Activated B cell treated with CpG ODN at 0.5 μM for 24 hours (primary cell): ENCODE data around the gene GALK2. TPM values are rescaled to one million over a fixed set of nuclear protein-coding genes. Genes with fewer than 3 reads are reported as not detected.
A peak's percentile ranks its signal among the peaks of the same experiment; 100 is the strongest.

ENCODE experiments used
- ATAC-seq: fragments of 200-7000 bp; cut with Tn5 transposase; one replicate; pipeline ENCODE4 v1.10.0; 2021; ENCODE audit warnings: low read depth, mild to moderate bottlenecking, moderate library complexity
- CTCF ChIA-PET: fragments of 350-600 bp; sonication (Branson Sonifier 250); formaldehyde crosslinking; loops from one replicate; lab custom pipeline; 2021; ENCODE audit warnings: antibody characterized with exemption; lab: Charles Lee
- POLR2A ChIA-PET: fragments of 350-600 bp; sonication (Branson Sonifier 250); formaldehyde crosslinking; loops from one replicate; lab custom pipeline; 2021; ENCODE audit warnings: antibody characterized with exemption; lab: Charles Lee
- DNase-seq: peaks from one replicate; pipeline ENCODE4 v3.0.0; 2022
- H3K27ac Mint-ChIP-seq: one replicate; pipeline ENCODE4 v1.8.0; 2020; ENCODE audit warnings: mixed read lengths
- H3K27me3 Mint-ChIP-seq: one replicate; pipeline ENCODE4 v1.8.0; 2021; ENCODE audit warnings: mixed read lengths
- H3K36me3 Mint-ChIP-seq: one replicate; pipeline ENCODE4 v1.8.0; 2021; ENCODE audit warnings: low read depth, mixed read lengths
- H3K4me1 Mint-ChIP-seq: one replicate; pipeline ENCODE4 v1.8.0; 2021; ENCODE audit warnings: mixed read lengths
- H3K4me3 Mint-ChIP-seq: one replicate; pipeline ENCODE4 v1.8.0; 2020; ENCODE audit warnings: mild to moderate bottlenecking, mixed read lengths
- H3K9me3 Mint-ChIP-seq: one replicate; pipeline ENCODE4 v1.8.0; 2020; ENCODE audit warnings: mixed read lengths
- CTCF ChIP-seq: fragments of 200-600 bp; IDR thresholded peaks from one replicate; pipeline ENCODE4 v1.8.0; 2022; ENCODE audit warnings: antibody characterized with exemption, mild to moderate bottlenecking
- intact Hi-C: fragments of 100-400 bp; cut with micrococcal nuclease; formaldehyde crosslinking; loops from one replicate; pipeline ENCODE4 v1.15.1; 2024
- total RNA-seq: library from RNA; stranded (reverse); gene quantifications from 2 replicates; pipeline ENCODE4 v1.2.3, GENCODE V29; 2022

The GALK2 gene
- total RNA-seq, 1 donor from 2014 or later = 16.6 TPM

- no peak overlapping the region for H3K4me3 Mint-ChIP-seq
Measured at GRCh38 chr15:49185473-49185872, 15.4 kb downstream of the GALK2 start.

GRCh38 chr15:49187549-49188245 lies 17.6 kb downstream of the GALK2 start:
- ATAC-seq (no peak), DNase-seq (no peak)
- Mint-ChIP-seq H3K9me3 (no peaks in the 10 kb centered on the region), H3K4me3 (no peak overlapping the region), H3K36me3 (peaks cover 7% of the 10 kb centered on the region), H3K27ac (no peak overlapping the region), H3K27me3 (no peaks in the 10 kb centered on the region), H3K4me1 (peaks cover 23% of the 10 kb centered on the region)
- TF ChIP-seq CTCF = no peak
- intact Hi-C loops = no loop called here
- ChIA-PET CTCF (no interaction called here), POLR2A (no interaction called here)

More at GRCh38 chr15:49185473-49185872, 15.4 kb downstream of the GALK2 start:
- POLR2A ChIA-PET = no interaction called here
- no peaks in the 10 kb centered on the region for H3K27me3 Mint-ChIP-seq
- H3K27ac Mint-ChIP-seq = no peak overlapping the region
- H3K4me1 Mint-ChIP-seq = peaks cover 13% of the 10 kb centered on the region
- peaks cover 4% of the 10 kb centered on the region for H3K9me3 Mint-ChIP-seq
- ATAC-seq (no peak), DNase-seq (no peak)
- TF ChIP-seq CTCF = no peak
- peaks cover 11% of the 10 kb centered on the region for H3K36me3 Mint-ChIP-seq
- CTCF ChIA-PET = no interaction called here
- intact Hi-C loops = no loop called here

GRCh38 chr15:49188933-49189332 lies 18.9 kb downstream of the GALK2 start:
- intact Hi-C loops = no loop called here

GRCh38 chr15:49189631-49190030 lies 19.6 kb downstream of the GALK2 start:
- TF ChIP-seq CTCF = no peak
- no peak for DNase-seq
- ATAC-seq = no peak
- POLR2A ChIA-PET = no interaction called here
- peaks cover 23% of the 10 kb centered on the region for H3K4me1 Mint-ChIP-seq
- H3K9me3 Mint-ChIP-seq = no peaks in the 10 kb centered on the region
- H3K36me3 Mint-ChIP-seq = peaks cover 7% of the 10 kb centered on the region
- intact Hi-C loops = no loop called here
- no peak overlapping the region for H3K27ac Mint-ChIP-seq
- no peak overlapping the region for H3K4me3 Mint-ChIP-seq
- CTCF ChIA-PET = no interaction called here
- H3K27me3 Mint-ChIP-seq = no peaks in the 10 kb centered on the region

More at GRCh38 chr15:49188933-49189332, 18.9 kb downstream of the GALK2 start:
- POLR2A ChIA-PET = no interaction called here
- no peak overlapping the region for H3K27ac Mint-ChIP-seq
- no peaks in the 10 kb centered on the region for H3K9me3 Mint-ChIP-seq
- ATAC-seq (no peak), DNase-seq (no peak)
- no peak overlapping the region for H3K4me3 Mint-ChIP-seq
- no peaks in the 10 kb centered on the region for H3K27me3 Mint-ChIP-seq
- CTCF ChIA-PET = no interaction called here
- peaks cover 23% of the 10 kb centered on the region for H3K4me1 Mint-ChIP-seq
- TF ChIP-seq CTCF = no peak
- H3K36me3 Mint-ChIP-seq = peaks cover 7% of the 10 kb centered on the region

- Mint-ChIP-seq H3K4me1 (peaks cover 17% of the 10 kb centered on the region), H3K4me3 (no peak overlapping the region), H3K36me3 (peaks cover 6% of the 10 kb centered on the region), H3K27me3 (no peaks in the 10 kb centered on the region), H3K9me3 (no peaks in the 10 kb centered on the region), H3K27ac (peak overlapping the region; percentile 24)
- POLR2A ChIA-PET = no interaction called here
- intact Hi-C loops = no loop called here
- no peak for TF ChIP-seq CTCF
- CTCF ChIA-PET = no interaction called here
- no peak for DNase-seq
- ATAC-seq = peak; percentile 7
Measured at GRCh38 chr15:49190586-49190985, 20.5 kb downstream of the GALK2 start.
